Measurements from ENCODE around the gene OSMR. TPM values are rescaled to one million over a fixed set of nuclear protein-coding genes. Genes with fewer than 3 reads are reported as not detected.
"Not testable (repeated sequence)": the region's sequence is repeated elsewhere in the genome, so short reads cannot be mapped to it uniquely, and the experiment has no call there.

OSMR gene
- total and polyA plus RNA-seq, 12 donors: 3.9 to 33.4 (median 8.3) TPM

DNA sequence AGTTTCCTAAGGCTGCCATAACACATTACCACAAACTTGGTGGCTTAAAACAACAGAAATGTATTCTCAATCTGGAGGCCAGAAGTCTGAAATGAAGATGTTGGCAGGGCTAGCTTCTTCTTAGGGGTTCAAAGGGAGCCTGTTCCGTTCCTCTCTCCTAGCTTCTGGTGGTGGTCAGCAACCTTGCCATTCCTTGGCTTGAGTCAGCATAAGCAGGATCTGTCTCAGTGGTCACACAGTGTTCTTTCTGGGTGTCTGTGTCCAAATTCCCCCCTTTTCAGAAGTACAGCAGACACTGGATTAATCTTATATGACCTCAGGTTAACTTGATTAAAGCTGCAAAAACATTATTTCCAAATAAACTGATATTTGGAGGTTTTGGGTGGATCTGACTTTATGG is 2.1 kb upstream of the OSMR start:
- intact Hi-C loops (cut with DNase I): no loop called here
- H3K27me3 ChIP-seq: peaks cover 0 to 44% (median 14%) of the 10 kb centered on the region in 7 donors
- peaks cover 0 to 3% (median 0%) of the 10 kb centered on the region in 9 donors for H3K36me3 ChIP-seq
- peaks cover 0 to 33% (median 16%) of the 10 kb centered on the region in 9 donors for H3K4me1 ChIP-seq
- 82 to 88% methylated on average over 1 of the region's 1 CpG for WGBS, 2 donors
- ATAC-seq (no peak), DNase-seq (no peak)
- TF ChIP-seq, protein P1, sequence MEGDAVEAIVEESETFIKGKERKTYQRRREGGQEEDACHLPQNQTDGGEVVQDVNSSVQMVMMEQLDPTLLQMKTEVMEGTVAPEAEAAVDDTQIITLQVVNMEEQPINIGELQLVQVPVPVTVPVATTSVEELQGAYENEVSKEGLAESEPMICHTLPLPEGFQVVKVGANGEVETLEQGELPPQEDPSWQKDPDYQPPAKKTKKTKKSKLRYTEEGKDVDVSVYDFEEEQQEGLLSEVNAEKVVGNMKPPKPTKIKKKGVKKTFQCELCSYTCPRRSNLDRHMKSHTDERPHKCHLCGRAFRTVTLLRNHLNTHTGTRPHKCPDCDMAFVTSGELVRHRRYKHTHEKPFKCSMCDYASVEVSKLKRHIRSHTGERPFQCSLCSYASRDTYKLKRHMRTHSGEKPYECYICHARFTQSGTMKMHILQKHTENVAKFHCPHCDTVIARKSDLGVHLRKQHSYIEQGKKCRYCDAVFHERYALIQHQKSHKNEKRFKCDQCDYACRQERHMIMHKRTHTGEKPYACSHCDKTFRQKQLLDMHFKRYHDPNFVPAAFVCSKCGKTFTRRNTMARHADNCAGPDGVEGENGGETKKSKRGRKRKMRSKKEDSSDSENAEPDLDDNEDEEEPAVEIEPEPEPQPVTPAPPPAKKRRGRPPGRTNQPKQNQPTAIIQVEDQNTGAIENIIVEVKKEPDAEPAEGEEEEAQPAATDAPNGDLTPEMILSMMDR (IDR thresholded peaks at IDR 0.05): no peak
- H3K4me3 ChIP-seq: peak overlapping the region in 1 of 10 donors; percentile 74
- H3K9me3 ChIP-seq: peaks cover 0 to 6% (median 0%) of the 10 kb centered on the region in 11 donors
- H3K27ac ChIP-seq: peak overlapping the region in 3 of 10 donors; percentile 3 to 97 (median 31)

DNA sequence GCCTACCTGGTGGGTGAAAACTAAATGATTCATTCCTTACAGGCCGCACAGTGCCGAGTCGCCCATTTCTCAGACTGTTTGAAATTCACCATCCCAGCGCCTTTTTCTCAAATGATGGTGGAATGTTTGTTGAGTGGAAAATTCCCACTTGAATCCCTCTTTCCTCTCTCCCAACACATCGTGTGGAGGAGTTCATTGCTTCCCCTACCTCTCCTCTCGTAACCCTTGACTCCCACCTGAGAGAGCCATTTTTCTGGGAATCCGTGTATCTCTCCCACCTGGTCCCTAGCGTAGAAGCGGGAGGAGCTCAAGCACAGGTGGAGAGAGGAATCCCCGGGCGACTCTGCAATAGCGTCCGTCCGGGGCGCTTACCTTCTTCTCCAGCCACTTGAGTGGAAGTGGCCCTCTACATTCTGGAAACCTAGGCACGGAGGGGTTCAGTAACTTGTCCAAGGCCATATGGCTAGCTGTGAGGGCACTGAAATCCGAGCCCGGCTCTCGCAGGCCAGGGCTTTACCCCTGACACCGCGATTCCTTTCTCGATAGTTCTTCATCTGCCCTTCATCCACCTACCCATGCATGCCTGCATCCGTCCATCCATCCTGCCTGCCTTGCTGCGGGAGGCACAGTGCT is 683 bp downstream of the OSMR start:
- intact Hi-C loops (cut with DNase I): loop anchor here in 1 of 10 donors (5.0 kb wide), 1 partner anchor 76 kb away; no protein-coding TSS in a partner anchor
- TF ChIP-seq, protein P1 (IDR thresholded peaks at IDR 0.05): no peak
- 12 to 18% methylated on average over 24 of the region's 24 CpGs for WGBS, 2 donors
- Histone ChIP-seq H3K36me3 (peaks cover 0 to 19% (median 0%) of the 10 kb centered on the region in 9 donors), H3K27ac (peak overlapping the region; percentile 74 to 98 (median 96)), H3K4me1 (peaks cover 0 to 33% (median 16%) of the 10 kb centered on the region in 9 donors), H3K9me3 (peaks cover 0 to 12% (median 0%) of the 10 kb centered on the region in 11 donors), H3K4me3 (peak overlapping the region; percentile 51 to 87 (median 76)), H3K27me3 (peaks cover 0 to 51% (median 17%) of the 10 kb centered on the region in 7 donors)
- ATAC-seq (peak in 1 of 8 donors; percentile 10), DNase-seq (no peak)

GRCh38 chr5:38847559-38848347 is 1.9 kb downstream of the OSMR start:
- H3K9me3 ChIP-seq: peaks cover 0 to 24% (median 0%) of the 10 kb centered on the region in 11 donors
- H3K36me3 ChIP-seq: peaks cover 0 to 28% (median 0%) of the 10 kb centered on the region in 9 donors
- peak overlapping the region in 9 of 10 donors; percentile 51 to 87 (median 77) for H3K4me3 ChIP-seq
- WGBS, 2 donors: 65 to 69% methylated on average over 9 of the region's 9 CpGs
- TF ChIP-seq, protein P1 (IDR thresholded peaks at IDR 0.05): no peak
- peaks cover 0 to 33% (median 16%) of the 10 kb centered on the region in 9 donors for H3K4me1 ChIP-seq
- H3K27ac ChIP-seq: peak overlapping the region in 8 of 10 donors; percentile 7 to 98 (median 96)
- intact Hi-C loops (cut with DNase I): loop anchor here in 1 of 10 donors (5.0 kb wide), 1 partner anchor 75 kb away; no protein-coding TSS in a partner anchor
- peaks cover 0 to 51% (median 17%) of the 10 kb centered on the region in 7 donors for H3K27me3 ChIP-seq
- no peak for ATAC-seq
- DNase-seq: no peak

DNA sequence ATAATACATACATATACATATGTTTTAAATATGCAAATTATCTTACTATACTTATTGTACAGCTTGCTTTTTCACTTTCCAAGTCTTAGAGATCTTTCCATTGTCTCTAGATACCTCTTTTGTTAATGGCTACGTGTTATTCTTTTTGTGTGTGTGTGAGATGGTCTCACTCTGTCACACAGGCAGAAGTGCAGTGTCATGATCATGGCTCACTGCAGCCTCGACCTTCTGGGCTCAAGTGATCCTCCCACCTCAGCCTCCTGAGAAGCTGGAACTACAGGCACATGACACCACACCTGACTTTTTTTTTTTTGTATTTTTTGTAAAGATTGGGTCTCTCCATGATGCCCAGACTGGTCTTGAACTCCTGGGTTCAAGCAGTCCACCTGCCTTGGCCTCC is 2.8 kb downstream of the OSMR start:
- TF ChIP-seq, protein P1 (IDR thresholded peaks at IDR 0.05): no peak
- no peak for DNase-seq
- intact Hi-C loops (cut with DNase I): loop anchor here in 1 of 10 donors (5.0 kb wide), 1 partner anchor 74 kb away; no protein-coding TSS in a partner anchor
- peak overlapping the region in 1 of 10 donors; percentile 15 for H3K27ac ChIP-seq
- peaks cover 0 to 32% (median 17%) of the 10 kb centered on the region in 9 donors for H3K4me1 ChIP-seq
- ATAC-seq: no peak
- peaks cover 0 to 50% (median 17%) of the 10 kb centered on the region in 7 donors for H3K27me3 ChIP-seq
- peaks cover 0 to 28% (median 0%) of the 10 kb centered on the region in 9 donors for H3K36me3 ChIP-seq
- peak overlapping the region in 2 of 10 donors; percentile 74 to 75 for H3K4me3 ChIP-seq
- WGBS, 2 donors: 85 to 88% methylated on average over 2 of the region's 2 CpGs
- H3K9me3 ChIP-seq: peaks cover 0 to 26% (median 0%) of the 10 kb centered on the region in 11 donors

- peaks cover 0 to 19% (median 14%) of the 10 kb centered on the region in 9 donors for H3K4me1 ChIP-seq
- H3K27ac ChIP-seq; H3K4me3 ChIP-seq; DNase-seq; intact Hi-C loops (cut with DNase I); ATAC-seq: not testable (repeated sequence)
- H3K9me3 ChIP-seq: peaks cover 0 to 26% (median 0%) of the 10 kb centered on the region in 11 donors
- peaks cover 0 to 27% (median 7%) of the 10 kb centered on the region in 7 donors for H3K27me3 ChIP-seq
- WGBS, 2 donors: 85 to 90% methylated on average over 5 of the region's 5 CpGs
- peaks cover 0 to 28% (median 0%) of the 10 kb centered on the region in 9 donors for H3K36me3 ChIP-seq
Measured at GRCh38 chr5:38851640-38852039, 5.8 kb downstream of the OSMR start.

Measured in heart right ventricle (tissue), 16 donors.